ENCODE results near the gene R3HDM2. TPM values are rescaled to one million over a fixed set of nuclear protein-coding genes. Genes with fewer than 3 reads are reported as not detected.
"Not testable (repeated sequence)": the region's sequence is repeated elsewhere in the genome, so short reads cannot be mapped to it uniquely, and the experiment has no call there.

The R3HDM2 gene
- total RNA-seq, 3 donors from 2014 or later = 21.9 to 25.2 (median 22.3) TPM

DNA sequence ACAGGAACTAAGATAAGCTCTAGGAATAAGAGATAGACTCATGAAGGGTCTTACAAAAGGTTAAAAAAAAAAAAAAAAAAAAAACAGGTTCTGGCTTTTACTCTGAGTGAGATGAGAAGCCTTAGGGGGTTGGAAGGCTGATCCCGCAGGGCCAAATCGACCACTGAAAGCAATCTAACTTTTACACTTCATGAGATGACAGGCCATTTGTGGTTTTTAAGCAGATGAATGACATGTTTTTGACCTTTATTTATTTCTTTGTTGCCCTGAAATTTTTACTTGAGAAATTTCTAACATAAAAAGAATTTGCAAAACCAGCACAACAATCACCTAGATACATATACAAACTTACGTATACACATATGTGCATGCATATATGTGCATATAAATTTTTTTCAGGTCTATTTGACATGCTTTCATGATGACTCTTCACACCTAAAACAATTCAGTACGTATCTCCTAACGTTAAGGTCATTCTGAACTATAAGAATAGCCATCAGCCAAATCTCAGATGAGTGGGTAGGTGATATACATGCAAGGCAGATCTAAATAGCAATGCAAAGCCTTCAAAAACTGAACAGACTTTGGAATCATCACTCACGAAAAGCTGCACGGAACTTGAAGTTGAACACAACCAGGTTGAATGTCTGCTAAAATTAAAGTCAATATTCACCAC lies 87.0 kb downstream of the R3HDM2 start:
- peaks cover 6% of the 10 kb centered on the region for H3K9me3 Mint-ChIP-seq
- no peak overlapping the region for H3K4me3 Mint-ChIP-seq
- no peaks in the 10 kb centered on the region for H3K27me3 Mint-ChIP-seq (ENCODE audit: low read depth)
- H3K36me3 Mint-ChIP-seq (ENCODE audit: insufficient read depth) = peaks cover 16% of the 10 kb centered on the region
- no peak for DNase-seq
- H3K4me1 Mint-ChIP-seq (ENCODE audit: low read depth) = peaks cover 19% of the 10 kb centered on the region
- ATAC-seq = peak in 1 of 2 donors; percentile 62

- ATAC-seq (no peak), DNase-seq (no peak)
- no peaks in the 10 kb centered on the region for H3K27me3 Mint-ChIP-seq (ENCODE audit: low read depth)
- peaks cover 19% of the 10 kb centered on the region for H3K36me3 Mint-ChIP-seq (ENCODE audit: insufficient read depth)
- H3K4me3 Mint-ChIP-seq = no peak overlapping the region
- H3K9me3 Mint-ChIP-seq = peaks cover 2% of the 10 kb centered on the region
- H3K4me1 Mint-ChIP-seq (ENCODE audit: low read depth) = peaks cover 19% of the 10 kb centered on the region
These were observed 88.6 kb downstream of the R3HDM2 start for GRCh38 chr12:57342207-57342691.

- Mint-ChIP-seq H3K4me1 (ENCODE audit: low read depth) (peaks cover 19% of the 10 kb centered on the region), H3K9me3 (no peaks in the 10 kb centered on the region), H3K4me3 (no peak overlapping the region), H3K27me3 (ENCODE audit: low read depth) (no peaks in the 10 kb centered on the region), H3K36me3 (ENCODE audit: insufficient read depth) (peaks cover 19% of the 10 kb centered on the region)
- DNase-seq (no peak), ATAC-seq (no peak)
These were observed 89.4 kb downstream of the R3HDM2 start for GRCh38 chr12:57341275-57341990.

- ATAC-seq (no peak), DNase-seq (no peak)
- Mint-ChIP-seq H3K36me3 (ENCODE audit: insufficient read depth) (peaks cover 24% of the 10 kb centered on the region), H3K9me3 (no peaks in the 10 kb centered on the region), H3K4me3 (no peak overlapping the region), H3K27me3 (ENCODE audit: low read depth) (no peaks in the 10 kb centered on the region), H3K4me1 (ENCODE audit: low read depth) (peaks cover 19% of the 10 kb centered on the region)
These were observed 90.7 kb downstream of the R3HDM2 start for GRCh38 chr12:57340104-57340503.

DNA sequence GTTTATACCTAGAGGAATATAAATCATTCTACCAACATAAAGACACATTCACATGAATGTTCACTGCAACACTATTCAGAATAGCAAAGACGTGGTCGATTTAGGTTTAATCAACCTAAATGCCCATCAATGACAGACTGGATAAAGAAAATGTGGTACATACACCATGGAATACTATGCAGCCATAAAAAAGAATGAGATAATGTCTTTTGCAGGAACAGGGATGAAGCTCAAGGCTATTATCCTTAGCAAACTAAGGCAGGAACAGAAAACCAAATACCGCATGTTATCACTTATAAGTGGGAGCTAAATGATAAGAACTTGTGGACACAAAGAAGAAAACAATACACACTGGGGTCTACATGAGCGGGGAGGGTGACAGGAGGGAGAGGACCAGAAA lies 94.5 kb downstream of the R3HDM2 start:
- not testable (repeated sequence) for H3K4me1 Mint-ChIP-seq (ENCODE audit: low read depth); H3K4me3 Mint-ChIP-seq; DNase-seq

DNA sequence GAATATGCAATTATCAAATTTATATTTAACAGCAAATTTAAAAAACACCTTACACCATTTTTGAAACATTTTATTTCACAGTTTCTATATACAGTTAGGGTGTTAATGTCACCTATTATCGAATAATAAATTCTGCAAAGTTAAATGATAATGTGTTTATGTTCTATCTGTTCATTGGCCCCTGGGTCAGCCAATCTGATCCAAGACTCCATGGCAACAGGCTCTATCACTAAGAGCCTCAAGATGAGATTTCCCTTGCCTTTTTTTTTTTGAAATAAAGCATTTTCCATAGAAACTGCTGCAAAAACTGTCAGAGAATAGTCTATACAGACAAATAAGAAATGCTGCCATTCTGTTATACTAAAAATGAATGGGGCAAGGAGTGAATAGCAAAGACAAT lies 96.6 kb downstream of the R3HDM2 start:
- DNase-seq (no peak), ATAC-seq (no peak)
- Mint-ChIP-seq H3K9me3 (no peaks in the 10 kb centered on the region), H3K36me3 (ENCODE audit: insufficient read depth) (peaks cover 21% of the 10 kb centered on the region), H3K4me1 (ENCODE audit: low read depth) (peaks cover 2% of the 10 kb centered on the region), H3K4me3 (no peak overlapping the region), H3K27me3 (ENCODE audit: low read depth) (no peaks in the 10 kb centered on the region)

More for the DNA sequence above, 94.5 kb downstream of the R3HDM2 start:
- ATAC-seq; H3K27me3 Mint-ChIP-seq (ENCODE audit: low read depth); H3K9me3 Mint-ChIP-seq: not testable (repeated sequence)
- peaks cover 16% of the 10 kb centered on the region for H3K36me3 Mint-ChIP-seq (ENCODE audit: insufficient read depth)

DNA sequence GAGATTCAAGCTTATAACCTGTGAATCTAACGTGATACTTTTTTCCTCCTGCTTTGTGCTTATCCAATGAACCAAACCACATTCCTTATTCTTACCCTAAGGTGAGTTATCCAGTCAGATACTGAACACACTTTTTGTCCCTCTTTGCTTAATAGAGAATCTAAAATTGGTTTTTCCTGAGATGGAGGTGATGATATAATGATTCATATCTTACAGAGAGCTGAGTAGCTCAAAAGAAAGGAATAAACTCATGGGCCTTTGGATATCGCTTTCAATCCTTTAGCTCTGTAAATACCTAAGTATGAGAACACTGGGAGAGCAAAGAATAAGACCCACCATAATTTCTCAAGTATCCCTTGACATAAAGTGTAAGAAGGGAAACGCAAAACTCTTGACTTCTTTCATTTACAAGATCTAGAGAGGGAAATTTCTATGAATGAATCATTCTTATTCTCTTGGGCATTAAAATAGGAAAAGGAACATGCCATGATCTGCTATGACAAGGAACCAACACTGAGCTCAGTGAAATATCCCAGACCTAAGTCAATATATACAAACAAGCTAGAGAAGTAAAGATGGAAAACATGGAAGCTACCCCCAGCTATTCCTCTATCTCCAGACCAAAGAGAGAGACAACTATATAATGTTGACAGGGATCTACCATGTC lies 98.1 kb downstream of the R3HDM2 start:
- ATAC-seq (no peak), DNase-seq (no peak)
- H3K4me3 Mint-ChIP-seq = no peak overlapping the region
- H3K9me3 Mint-ChIP-seq = no peaks in the 10 kb centered on the region
- peaks cover 22% of the 10 kb centered on the region for H3K36me3 Mint-ChIP-seq (ENCODE audit: insufficient read depth)
- no peaks in the 10 kb centered on the region for H3K27me3 Mint-ChIP-seq (ENCODE audit: low read depth)
- H3K4me1 Mint-ChIP-seq (ENCODE audit: low read depth) = peaks cover 2% of the 10 kb centered on the region

DNA sequence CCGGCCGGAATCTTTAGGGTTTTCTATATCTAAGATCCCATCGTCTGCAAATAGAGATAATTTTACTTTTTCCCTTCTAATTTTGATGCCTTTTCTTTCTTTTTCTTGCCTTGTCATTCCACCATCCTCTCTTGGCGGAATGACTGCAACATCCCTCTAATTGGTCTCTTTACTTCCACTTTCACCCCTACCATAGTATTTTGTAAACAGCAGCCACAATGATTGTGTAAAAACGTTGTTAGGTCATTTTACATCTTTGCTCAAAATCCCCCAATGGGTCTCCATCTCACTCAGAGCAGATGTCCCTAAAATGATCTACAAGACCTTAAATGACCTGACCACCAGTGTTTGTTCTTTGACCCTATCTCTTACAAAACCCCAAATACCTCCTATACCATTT lies 99.9 kb downstream of the R3HDM2 start:
- H3K27me3 Mint-ChIP-seq (ENCODE audit: low read depth) = no peaks in the 10 kb centered on the region
- DNase-seq (no peak), ATAC-seq (no peak)
- H3K4me3 Mint-ChIP-seq = no peak overlapping the region
- peaks cover 19% of the 10 kb centered on the region for H3K36me3 Mint-ChIP-seq (ENCODE audit: insufficient read depth)
- peaks cover 3% of the 10 kb centered on the region for H3K4me1 Mint-ChIP-seq (ENCODE audit: low read depth)
- H3K9me3 Mint-ChIP-seq = no peaks in the 10 kb centered on the region

DNA sequence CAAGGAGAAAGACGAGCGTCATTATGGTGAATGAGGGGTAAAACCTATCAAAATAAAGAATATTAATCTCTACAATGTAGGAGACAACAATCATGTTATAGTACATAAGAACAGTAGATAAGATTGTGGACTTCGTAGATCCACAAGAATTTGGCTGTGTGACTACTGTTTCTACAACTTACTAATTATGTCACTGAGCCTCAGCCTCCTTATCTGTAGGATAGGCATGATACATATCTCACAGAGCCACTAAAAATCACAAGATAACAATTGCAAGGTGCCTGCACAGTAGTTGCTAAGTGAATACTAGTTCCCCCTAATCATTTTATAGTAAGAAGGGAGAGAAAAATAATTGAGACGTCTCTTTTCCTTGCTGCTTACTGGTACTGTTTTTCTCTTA lies 101.6 kb downstream of the R3HDM2 start:
- peaks cover 19% of the 10 kb centered on the region for H3K36me3 Mint-ChIP-seq (ENCODE audit: insufficient read depth)
- no peak overlapping the region for H3K4me3 Mint-ChIP-seq
- no peaks in the 10 kb centered on the region for H3K27me3 Mint-ChIP-seq (ENCODE audit: low read depth)
- DNase-seq = no peak
- no peak for ATAC-seq
- H3K4me1 Mint-ChIP-seq (ENCODE audit: low read depth) = peaks cover 3% of the 10 kb centered on the region
- H3K9me3 Mint-ChIP-seq = no peaks in the 10 kb centered on the region

GRCh38 chr12:57325395-57325794 lies 105.4 kb downstream of the R3HDM2 start:
- peaks cover 1% of the 10 kb centered on the region for H3K4me1 Mint-ChIP-seq (ENCODE audit: low read depth)
- no peak for ATAC-seq

DNA sequence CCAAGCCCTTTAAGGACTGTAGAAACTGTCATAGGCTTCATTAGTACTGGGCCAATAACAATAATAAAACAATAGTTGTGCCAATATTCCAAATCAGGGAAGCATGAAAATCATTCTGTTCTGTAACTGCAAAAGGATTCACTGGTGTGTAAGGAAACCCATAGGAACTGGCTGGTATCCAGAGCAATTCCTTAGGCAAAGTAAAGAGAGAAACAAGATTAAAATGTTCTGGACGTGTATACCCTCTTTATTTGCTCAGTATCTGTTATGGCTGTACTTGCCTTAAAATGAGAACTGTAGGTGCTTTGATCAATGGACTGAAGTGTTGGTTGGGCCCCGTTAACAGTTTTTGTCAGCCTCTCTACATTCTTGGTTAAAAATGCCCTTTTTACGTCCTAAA lies 107.4 kb downstream of the R3HDM2 start:
- no peak for DNase-seq
- H3K27me3 Mint-ChIP-seq (ENCODE audit: low read depth) = no peaks in the 10 kb centered on the region
- no peak overlapping the region for H3K4me3 Mint-ChIP-seq
- H3K9me3 Mint-ChIP-seq = no peaks in the 10 kb centered on the region
- peaks cover 15% of the 10 kb centered on the region for H3K36me3 Mint-ChIP-seq (ENCODE audit: insufficient read depth)
- no peak for ATAC-seq
- peaks cover 3% of the 10 kb centered on the region for H3K4me1 Mint-ChIP-seq (ENCODE audit: low read depth)

More at GRCh38 chr12:57325395-57325794, 105.4 kb downstream of the R3HDM2 start:
- H3K27me3 Mint-ChIP-seq (ENCODE audit: low read depth) = no peaks in the 10 kb centered on the region
- H3K9me3 Mint-ChIP-seq = no peaks in the 10 kb centered on the region
- H3K36me3 Mint-ChIP-seq (ENCODE audit: insufficient read depth) = peaks cover 15% of the 10 kb centered on the region
- DNase-seq = no peak
- no peak overlapping the region for H3K4me3 Mint-ChIP-seq

- H3K9me3 Mint-ChIP-seq = no peaks in the 10 kb centered on the region
- no peak for ATAC-seq
- H3K4me1 Mint-ChIP-seq (ENCODE audit: low read depth) = peaks cover 1% of the 10 kb centered on the region
These were observed 110.2 kb downstream of the R3HDM2 start for GRCh38 chr12:57320639-57321038.

DNA sequence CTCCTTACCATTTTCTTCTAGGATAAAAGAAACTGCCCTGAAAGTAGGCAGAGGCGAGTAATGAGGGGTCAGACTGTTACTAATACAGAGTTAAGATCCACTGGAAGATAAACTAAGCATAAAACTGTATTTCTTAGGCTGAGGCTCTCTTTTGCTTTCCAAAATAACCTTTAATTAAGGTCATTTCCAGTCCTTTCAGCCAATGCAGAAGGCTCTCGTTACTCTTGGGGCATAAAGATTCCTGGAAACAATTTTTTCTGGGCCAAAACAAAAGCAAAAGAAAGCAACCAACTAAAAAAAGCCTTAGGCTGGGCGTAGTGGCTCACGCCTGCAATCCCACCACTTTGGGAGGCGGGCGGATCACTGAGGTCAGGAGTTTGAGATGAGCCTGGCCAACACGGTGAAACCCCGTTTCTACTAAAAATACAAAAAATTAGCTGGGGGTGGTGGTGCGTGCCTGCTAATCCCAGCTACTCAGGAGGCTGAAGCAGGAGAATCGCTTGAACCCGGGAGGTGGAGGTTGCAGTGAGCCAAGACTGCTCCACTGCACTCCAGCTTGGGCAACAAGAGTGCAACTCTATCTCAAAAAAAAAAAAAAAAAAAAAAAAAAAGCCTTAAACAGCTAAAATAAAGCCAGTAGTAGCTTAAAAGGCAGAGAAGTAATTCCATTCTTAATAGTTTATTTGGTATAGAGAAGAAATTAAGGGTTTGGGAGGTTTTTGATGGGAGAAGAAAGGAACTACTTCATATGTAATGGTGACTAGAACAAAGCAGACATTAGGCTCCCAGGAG lies 111.0 kb downstream of the R3HDM2 start:
- Mint-ChIP-seq H3K4me3 (no peak overlapping the region), H3K9me3 (no peaks in the 10 kb centered on the region), H3K4me1 (ENCODE audit: low read depth) (peaks cover 1% of the 10 kb centered on the region), H3K27me3 (ENCODE audit: low read depth) (no peaks in the 10 kb centered on the region), H3K36me3 (ENCODE audit: insufficient read depth) (peaks cover 3% of the 10 kb centered on the region)
- ATAC-seq (no peak), DNase-seq (no peak)

More at GRCh38 chr12:57320639-57321038, 110.2 kb downstream of the R3HDM2 start:
- H3K4me3 Mint-ChIP-seq = no peak overlapping the region
- no peaks in the 10 kb centered on the region for H3K27me3 Mint-ChIP-seq (ENCODE audit: low read depth)
- H3K36me3 Mint-ChIP-seq (ENCODE audit: insufficient read depth) = peaks cover 3% of the 10 kb centered on the region
- no peak for DNase-seq

DNA sequence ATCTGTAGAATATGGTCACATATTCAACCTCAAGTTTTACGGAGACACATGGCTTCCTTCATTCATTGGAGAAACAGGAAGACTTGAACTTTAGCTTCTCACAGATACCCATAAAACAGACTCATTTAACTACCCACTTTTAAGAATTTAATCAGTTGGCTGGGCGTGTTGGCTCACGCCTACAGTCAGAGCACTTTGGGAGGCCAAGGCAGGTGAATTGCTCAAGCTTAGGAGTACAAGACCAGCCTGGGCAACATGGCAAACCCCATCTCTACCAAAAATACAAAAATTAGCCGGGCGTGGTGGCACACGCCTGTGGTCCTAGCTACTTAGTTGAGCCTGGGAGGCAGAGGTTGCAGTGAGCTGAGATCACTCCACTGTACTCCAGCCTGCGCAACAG lies 115.2 kb downstream of the R3HDM2 start:
- Mint-ChIP-seq H3K4me3 (no peak overlapping the region), H3K27me3 (ENCODE audit: low read depth) (no peaks in the 10 kb centered on the region), H3K36me3 (ENCODE audit: insufficient read depth) (peaks cover 3% of the 10 kb centered on the region), H3K4me1 (ENCODE audit: low read depth) (peaks cover 1% of the 10 kb centered on the region), H3K9me3 (no peaks in the 10 kb centered on the region)
- no peak for ATAC-seq
- DNase-seq = no peak

Data from activated T-cell treated with anti-CD3 and anti-CD28 coated beads, Interleukin-2, amount 50 U/mL, for 4 hours (primary cell).